IMR-90 (cell line): ENCODE measurements around the gene RXFP1. TPM values are rescaled to one million over a fixed set of nuclear protein-coding genes. Genes with fewer than 3 reads are reported as not detected.

Experiments used
- ATAC-seq: fragments of 200-7000 bp; cut with Tn5 transposase; 2 replicates; pipeline ENCODE4 v1.9.1; 2020; ENCODE audit warnings: low read depth, mild to moderate bottlenecking, moderate library complexity
- BruUV-seq: library from RNA; stranded (reverse); fragments of 400-500 nt; replicated peaks from 2 replicates; lab custom pipeline; 2021; lab: Mats Ljungman, UMichigan
- CTCF ChIA-PET: fragments of 300-600 bp; formaldehyde crosslinking; extraction: SDS; loops from one replicate; lab custom pipeline; 2021; ENCODE audit warnings: antibody characterized with exemption; lab: Yijun Ruan, JAX
- POLR2A ChIA-PET: fragments of 300-600 bp; sonication (Branson Sonifier 250); formaldehyde crosslinking; loops from one replicate; lab custom pipeline; 2022; ENCODE audit warnings: antibody characterized with exemption; ENCODE audit not compliant: unreplicated experiment; lab: Charles Lee
- DNase-seq: peaks from one replicate; pipeline ENCODE4 v3.0.0; 2013
- H2AFZ ChIP-seq: replicated peaks from 2 replicates; pipeline ENCODE3; 2013; ENCODE audit warnings: low read length, mild to moderate bottlenecking; ENCODE audit not compliant: poor library complexity
- H2AK5ac ChIP-seq: 2 replicates; pipeline ENCODE4 v1.6.1; 2013; ENCODE audit warnings: low read depth, low read length, inconsistent platforms
- H2AK9ac ChIP-seq: replicated peaks from 2 replicates; pipeline ENCODE3; 2013; ENCODE audit warnings: mild to moderate bottlenecking, low read depth, low read length, moderate library complexity; ENCODE audit not compliant: poor library complexity
- H2BK120ac ChIP-seq: 2 replicates; pipeline ENCODE4 v1.6.1; 2013; ENCODE audit warnings: low read depth, low read length, inconsistent platforms
- H2BK15ac ChIP-seq: 3 replicates; pipeline ENCODE4 v1.6.1; 2013; ENCODE audit warnings: low read depth, low read length, inconsistent platforms
- H2BK20ac ChIP-seq: 2 replicates; pipeline ENCODE4 v1.6.1; 2013; ENCODE audit warnings: low read depth, mild to moderate bottlenecking, inconsistent platforms, low read length, moderate library complexity
- H2BK5ac ChIP-seq: 2 replicates; pipeline ENCODE4 v1.6.1; 2013; ENCODE audit warnings: mild to moderate bottlenecking, low read depth, low read length, inconsistent platforms; ENCODE audit not compliant: poor library complexity, severe bottlenecking
- H3K14ac ChIP-seq: replicated peaks from 2 replicates; pipeline ENCODE4 v1.6.1; 2013; ENCODE audit warnings: low read depth, low read length, inconsistent platforms
- H3K18ac ChIP-seq: 2 replicates; pipeline ENCODE4 v1.6.1; 2013; ENCODE audit warnings: low read depth, low read length, control low read depth
- H3K23ac ChIP-seq: 2 replicates; pipeline ENCODE4 v1.6.1; 2013; ENCODE audit warnings: low read depth, low read length, inconsistent platforms
- H3K27ac ChIP-seq: 2 replicates; pipeline ENCODE4 v1.5.1; 2013; ENCODE audit warnings: mild to moderate bottlenecking, control low read depth, low read length; ENCODE audit not compliant: insufficient read depth
- H3K27me3 ChIP-seq: 2 replicates; pipeline ENCODE4 v1.6.1; 2013; ENCODE audit warnings: low read length; ENCODE audit not compliant: control insufficient read depth, insufficient read depth
- H3K36me3 ChIP-seq: 2 replicates; pipeline ENCODE4 v1.6.1; 2013; ENCODE audit warnings: low read length, mixed read lengths; ENCODE audit not compliant: control insufficient read depth, insufficient read depth
- H3K4ac ChIP-seq: 2 replicates; pipeline ENCODE4 v1.6.1; 2013; ENCODE audit warnings: low read depth, low read length, inconsistent platforms
- H3K4me1 ChIP-seq: 2 replicates; pipeline ENCODE4 v1.6.1; 2013; ENCODE audit warnings: low read length, mixed read lengths; ENCODE audit not compliant: control insufficient read depth, insufficient read depth
- H3K4me2 ChIP-seq: 2 replicates; pipeline ENCODE4 v1.6.1; 2013; ENCODE audit warnings: low read depth, mild to moderate bottlenecking, control low read depth, low read length, moderate library complexity
- H3K4me3 ChIP-seq: 2 replicates; pipeline ENCODE4 v1.5.1; 2013; ENCODE audit warnings: low read depth, mild to moderate bottlenecking, control low read depth, low read length, moderate library complexity; ENCODE audit not compliant: insufficient read depth
- H3K56ac ChIP-seq: 2 replicates; pipeline ENCODE4 v1.6.1; 2013; ENCODE audit warnings: low read length, inconsistent platforms; ENCODE audit not compliant: insufficient read depth; ENCODE audit errors: extremely low read depth
- H3K79me1 ChIP-seq, 2 experiments: 2 replicates each; pipeline ENCODE4 v1.6.1; 2013; ENCODE audit warnings: low read length in 2 of 2, inconsistent platforms in 1 of 2, low read depth in 1 of 2
- H3K9ac ChIP-seq: 2 replicates; pipeline ENCODE4 v1.6.1; 2013; ENCODE audit warnings: low read depth, low read length, control low read depth
- H3K9me1 ChIP-seq: 2 replicates; pipeline ENCODE4 v1.6.1; 2013; ENCODE audit warnings: low read length, inconsistent platforms; ENCODE audit not compliant: insufficient read depth
- H3K9me3 ChIP-seq: 2 replicates; pipeline ENCODE4 v1.6.1; 2013; ENCODE audit warnings: low read length; ENCODE audit not compliant: control insufficient read depth, insufficient read depth
- H4K20me1 ChIP-seq: 2 replicates; pipeline ENCODE4 v1.6.1; 2013; ENCODE audit warnings: low read length, inconsistent platforms; ENCODE audit not compliant: insufficient read depth
- H4K5ac ChIP-seq: 2 replicates; pipeline ENCODE4 v1.6.1; 2013; ENCODE audit warnings: mild to moderate bottlenecking, low read depth, low read length, control low read depth
- H4K8ac ChIP-seq, 2 experiments: 2 replicates each; pipeline ENCODE4 v1.6.1; 2013; ENCODE audit warnings: low read depth in 2 of 2, low read length in 2 of 2, control low read depth in 1 of 2, inconsistent platforms in 1 of 2
- H4K91ac ChIP-seq: 2 replicates; pipeline ENCODE4 v1.6.1; 2013; ENCODE audit warnings: low read depth, low read length, inconsistent platforms; ENCODE audit not compliant: insufficient read depth
- BHLHE40 ChIP-seq: fragments of 150-350 bp; IDR thresholded peaks from 2 replicates; pipeline ENCODE4 v1.6.1; 2016; ENCODE audit warnings: mild to moderate bottlenecking, low read depth, low read length
- CEBPB ChIP-seq: IDR thresholded peaks from 2 replicates; pipeline ENCODE4 v1.6.1; 2012; ENCODE audit warnings: low read depth, low read length, improper control_type of control experiment
- CTCF ChIP-seq: conservative IDR thresholded peaks from 2 replicates; pipeline ENCODE4 v1.5.1; 2012; ENCODE audit warnings: mild to moderate bottlenecking, low read depth, low read length, improper control_type of control experiment
- MAFK ChIP-seq: IDR thresholded peaks from 2 replicates; pipeline ENCODE4 v1.6.1; 2012; ENCODE audit warnings: low read depth, low read length, improper control_type of control experiment
- MAZ ChIP-seq: IDR thresholded peaks from 2 replicates; pipeline ENCODE4 v1.6.1; 2012; ENCODE audit warnings: low read depth, mild to moderate bottlenecking, low read length, improper control_type of control experiment, moderate library complexity, borderline replicate concordance
- MXI1 ChIP-seq: IDR thresholded peaks from 2 replicates; pipeline ENCODE4 v1.6.1; 2012; ENCODE audit warnings: low read depth, mild to moderate bottlenecking, low read length, moderate library complexity, borderline replicate concordance
- RAD21 ChIP-seq: IDR thresholded peaks from 2 replicates; pipeline ENCODE4 v1.6.1; 2012; ENCODE audit warnings: low read length, improper control_type of control experiment
- RCOR1 ChIP-seq: IDR thresholded peaks from 2 replicates; pipeline ENCODE4 v1.6.1; 2012; ENCODE audit warnings: mild to moderate bottlenecking, low read length, improper control_type of control experiment; ENCODE audit not compliant: insufficient replicate concordance
- RFX5 ChIP-seq: IDR thresholded peaks from 2 replicates; pipeline ENCODE4 v1.8.0; 2012; ENCODE audit warnings: low read depth, mild to moderate bottlenecking, low read length, moderate library complexity
- SMC3 ChIP-seq: fragments of 150-350 bp; IDR thresholded peaks from 2 replicates; pipeline ENCODE4 v1.6.1; 2016; ENCODE audit warnings: low read depth, mild to moderate bottlenecking, antibody characterized with exemption, low read length, moderate library complexity
- USF2 ChIP-seq: fragments of 150-350 bp; IDR thresholded peaks from 2 replicates; pipeline ENCODE4 v1.6.1; 2017; ENCODE audit warnings: mild to moderate bottlenecking, antibody characterized with exemption, low read length, low read depth
- WGBS, 2 experiments: methylation state at CpG; one replicate each; pipeline versions ENCODE4 v1.1.5 to v1.1.7; 2013; ENCODE audit warnings: missing lambda C conversion rate in 2 of 2; ENCODE audit not compliant: insufficient read length in 1 of 2; ENCODE audit errors: extremely low coverage in 2 of 2; 5-methylcytosine and 5-hydroxymethylcytosine counted together
- dilution Hi-C: fragments of 300-500 bp; cut with HindIII; formaldehyde crosslinking; loops from one replicate; pipeline ENCODE4 v1.14.3; 2018; ENCODE audit warnings: low sequenced_read_pairs; ENCODE audit not compliant: unreplicated experiment
- in situ Hi-C: fragments of 300-500 bp; cut with MboI; formaldehyde crosslinking; loops from 3 replicates; pipeline ENCODE4 v1.14.3; 2019; ENCODE audit warnings: low sequenced_read_pairs, inconsistent platforms, mixed read lengths
- intact Hi-C: fragments of 100-400 bp; cut with micrococcal nuclease; formaldehyde crosslinking; loops from 2 replicates; pipeline ENCODE4 v1.10.0; 2022
- polyA plus RNA-seq, 3 experiments: library from polyadenylated mRNA; depleted of rRNA; stranded (reverse); fragments of >200 nt; gene quantifications; 2 replicates each; pipeline ENCODE4 v1.2.3, GENCODE V29; 2012; ENCODE audit warnings: low replicate concordance in 1 of 3
- total RNA-seq: library from RNA; depleted of rRNA; stranded (reverse); fragments of >200 nt; gene quantifications from 2 replicates; pipeline ENCODE4 v1.2.3, GENCODE V29; 2012

RXFP1 gene
- total and polyA plus RNA-seq, 2 of the 4 experiments (the other 2 are of a cell fraction), result not detected

DNA sequence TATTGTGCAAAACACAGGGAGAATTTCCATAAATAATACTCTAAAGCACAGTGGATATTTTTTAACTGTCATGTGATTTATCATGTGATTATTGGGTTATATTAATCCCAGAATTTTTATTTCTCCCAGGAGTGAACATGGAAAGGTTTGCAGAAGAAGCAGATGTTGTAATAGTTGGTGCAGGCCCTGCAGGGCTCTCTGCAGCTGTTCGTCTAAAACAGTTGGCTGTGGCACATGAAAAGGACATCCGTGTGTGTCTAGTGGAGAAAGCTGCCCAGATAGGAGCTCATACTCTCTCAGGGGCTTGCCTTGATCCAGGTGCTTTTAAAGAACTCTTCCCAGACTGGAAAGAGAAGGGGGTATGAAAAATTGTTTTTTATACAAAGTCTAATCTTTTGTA is 160.4 kb downstream of the RXFP1 start:
- Histone ChIP-seq H2AK5ac (no peak overlapping the region), H4K91ac (no peak overlapping the region), H2BK5ac (no peak overlapping the region), H2BK20ac (no peak overlapping the region), H3K14ac (no peak overlapping the region), H2BK15ac (no peak overlapping the region), H3K4me2 (no peak overlapping the region), H3K36me3 (no peaks in the 10 kb centered on the region), H3K9me1 (no peaks in the 10 kb centered on the region), H3K18ac (no peak overlapping the region), H3K79me1 (peaks cover 3% of the 10 kb centered on the region in 2 experiments; a peak in 2 of 4 replicates), H4K8ac (no peak overlapping the region), H3K23ac (no peak overlapping the region), H3K56ac (no peak overlapping the region), H2AK9ac (no peak overlapping the region), H4K20me1 (no peaks in the 10 kb centered on the region), H3K4me1 (no peaks in the 10 kb centered on the region), H2AFZ (no peak overlapping the region), H2BK120ac (no peak overlapping the region), H3K4me3 (no peak overlapping the region), H3K27me3 (no peaks in the 10 kb centered on the region), H3K9me3 (no peaks in the 10 kb centered on the region), H3K9ac (no peak overlapping the region), H4K5ac (no peak overlapping the region), H3K27ac (no peak overlapping the region), H3K4ac (no peak overlapping the region)
- no TSS peak for BruUV-seq
- ChIA-PET POLR2A (no interaction called here), CTCF (no interaction called here)
- no peak for DNase-seq
- in situ Hi-C loops, result no loop called here
- ATAC-seq, result no peak
- dilution Hi-C loops, result no loop called here
- no CpG with 5 or more reads among the region's 2 CpGs for WGBS, 2 experiments
- intact Hi-C loops, result no loop called here
- TF ChIP-seq MXI1 (no peak), BHLHE40 (no peak), RAD21 (no peak), RCOR1 (no peak), SMC3 (no peak), CTCF (no peak), MAFK (no peak), MAZ (no peak), CEBPB (no peak), USF2 (no peak), RFX5 (no peak)
